HK-2 (cell line): ENCODE data around the gene UBE2J2.
"Not testable (repeated sequence)": the region's sequence is repeated elsewhere in the genome, so short reads cannot be mapped to it uniquely, and the experiment has no call there.

Source experiments
- DNase-seq: peaks from one replicate; pipeline ENCODE4 v3.0.0-alpha.2; 2018; ENCODE audit not compliant: unreplicated experiment

UBE2J2 gene

DNA sequence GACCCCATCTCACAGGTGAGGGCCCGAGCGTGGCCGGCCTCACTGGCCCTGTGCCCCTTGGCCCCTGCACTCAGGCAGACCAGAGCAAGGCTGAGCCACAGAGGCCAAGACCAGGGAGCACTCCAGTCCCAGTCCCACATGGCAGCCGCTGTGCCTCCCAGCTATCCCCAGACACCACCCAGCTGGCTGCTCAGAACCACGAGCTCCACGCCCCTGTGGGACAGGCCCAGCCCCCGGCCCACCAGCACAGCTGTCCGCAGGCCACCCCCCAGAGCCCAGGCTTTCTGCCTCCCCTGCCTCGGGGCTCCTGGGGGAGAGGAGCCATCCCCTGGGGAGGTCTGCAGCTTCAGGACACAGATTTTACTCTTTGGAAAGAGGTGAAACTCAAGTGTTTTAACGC, 18.0 kb downstream of the UBE2J2 start:
- DNase-seq: no peak

DNA sequence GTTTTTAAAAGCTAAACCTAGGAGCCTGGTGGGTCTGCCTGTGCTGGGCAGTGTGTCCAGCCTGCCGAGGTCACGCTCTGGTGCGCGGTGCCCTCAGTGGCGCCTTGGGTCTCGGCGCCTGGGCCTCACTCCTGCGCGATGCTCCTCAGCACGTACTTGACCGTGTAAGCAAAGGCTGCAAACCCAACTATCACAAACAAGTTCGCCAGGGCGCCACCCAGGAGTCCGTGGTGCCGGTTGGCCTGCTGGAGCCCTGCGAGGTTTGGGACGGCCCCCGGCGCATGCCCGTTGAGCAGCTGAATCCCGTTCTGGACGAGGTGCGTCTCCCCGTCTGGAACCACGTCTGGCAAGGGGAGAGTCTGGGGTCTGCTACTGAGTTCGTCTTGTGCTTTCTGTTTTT, 18.6 kb downstream of the UBE2J2 start:
- no peak for DNase-seq

DNA sequence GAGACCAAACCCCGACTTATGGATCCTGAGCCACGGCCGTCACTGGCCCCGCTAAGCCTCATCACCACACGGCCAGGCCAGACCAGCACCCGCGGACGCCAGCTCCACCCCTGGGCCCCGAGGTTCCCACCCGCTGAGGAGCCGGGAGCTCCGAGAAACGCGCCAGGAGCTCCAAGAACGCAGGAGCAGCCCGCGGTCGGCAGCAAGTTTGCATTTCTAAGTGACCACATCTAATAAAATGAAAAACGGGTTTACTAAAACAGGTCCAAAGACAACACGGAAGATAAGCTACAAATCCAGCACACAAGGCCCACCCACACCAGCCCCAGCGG, 19.0 kb downstream of the UBE2J2 start:
- no peak for DNase-seq

DNA sequence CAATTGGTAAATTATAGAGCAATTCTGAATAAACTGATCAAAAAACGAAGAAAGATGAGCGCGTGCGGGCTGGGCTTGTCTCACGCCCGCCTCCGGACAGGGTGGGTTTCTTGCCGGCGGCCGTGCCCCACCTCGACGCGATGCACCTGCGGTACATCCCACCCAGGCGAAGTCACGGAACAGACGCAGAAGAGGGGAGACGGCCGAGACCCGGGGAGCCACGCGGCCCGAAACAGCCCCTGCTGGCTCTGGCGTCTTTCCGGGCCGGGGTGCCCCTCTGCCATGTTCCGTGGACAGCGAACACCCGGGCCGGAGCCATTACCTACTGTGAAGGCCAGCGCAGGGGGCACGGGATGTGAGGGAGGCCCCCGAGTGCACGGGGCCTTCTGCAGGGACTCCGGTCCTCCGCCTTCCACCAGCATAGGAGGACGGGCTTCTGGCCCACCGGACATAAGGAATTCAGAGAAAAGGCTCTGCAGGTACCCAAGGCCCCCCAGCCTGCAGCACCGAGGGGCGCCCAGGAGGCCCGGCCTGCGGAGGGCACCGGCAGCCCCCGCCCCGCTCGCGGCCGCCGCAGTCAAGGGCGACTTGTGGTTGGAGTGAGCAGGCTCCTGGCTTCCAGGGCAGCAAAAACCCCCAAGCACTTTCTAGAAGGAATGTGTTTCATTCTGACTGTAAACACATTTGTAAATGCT, 19.5 kb downstream of the UBE2J2 start:
- DNase-seq: no peak

DNA sequence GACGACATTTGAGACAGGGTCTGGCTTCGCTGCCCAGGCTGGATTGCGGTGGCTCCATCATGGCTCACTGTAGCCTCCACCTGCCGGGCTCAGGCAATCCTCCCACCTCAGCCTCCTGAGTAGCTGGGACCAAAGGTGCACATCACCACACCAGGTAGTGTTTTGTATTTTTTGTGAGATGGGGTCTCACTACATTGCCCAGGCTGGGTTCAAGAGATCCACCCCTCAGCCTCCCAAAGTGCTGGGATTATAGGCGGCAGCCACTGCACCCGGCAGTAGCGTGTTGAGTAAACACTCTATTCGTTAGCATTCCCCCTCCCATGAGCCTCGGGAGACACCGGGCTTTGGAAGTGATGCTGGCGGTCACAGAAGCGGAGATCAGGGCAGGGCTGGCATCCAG, 20.3 kb downstream of the UBE2J2 start:
- no peak for DNase-seq

DNA sequence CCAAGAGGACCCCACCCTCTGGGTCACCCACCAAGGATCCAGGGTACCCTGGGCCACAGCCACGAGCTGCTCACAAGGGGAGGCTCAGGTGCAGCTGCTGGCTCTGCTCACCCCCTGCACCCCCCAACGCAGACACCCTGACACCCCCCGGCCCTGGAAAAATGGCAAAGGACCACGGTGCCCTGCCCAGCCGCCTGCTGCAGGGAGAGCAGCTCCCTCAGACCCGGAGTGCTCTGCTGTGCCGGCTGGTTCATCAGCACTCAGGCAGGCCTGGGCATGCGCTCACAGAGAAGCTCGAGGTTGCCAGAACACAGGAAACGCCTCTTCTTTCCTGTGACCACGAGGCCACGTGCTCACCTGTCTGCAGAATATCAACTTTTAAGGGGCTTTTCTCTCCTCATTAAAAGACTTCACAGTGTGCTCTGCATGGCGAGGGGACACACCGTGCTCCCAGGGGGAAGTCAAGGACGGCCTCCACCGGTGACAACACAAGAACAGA, 22.8 kb downstream of the UBE2J2 start:
- no peak for DNase-seq

DNA sequence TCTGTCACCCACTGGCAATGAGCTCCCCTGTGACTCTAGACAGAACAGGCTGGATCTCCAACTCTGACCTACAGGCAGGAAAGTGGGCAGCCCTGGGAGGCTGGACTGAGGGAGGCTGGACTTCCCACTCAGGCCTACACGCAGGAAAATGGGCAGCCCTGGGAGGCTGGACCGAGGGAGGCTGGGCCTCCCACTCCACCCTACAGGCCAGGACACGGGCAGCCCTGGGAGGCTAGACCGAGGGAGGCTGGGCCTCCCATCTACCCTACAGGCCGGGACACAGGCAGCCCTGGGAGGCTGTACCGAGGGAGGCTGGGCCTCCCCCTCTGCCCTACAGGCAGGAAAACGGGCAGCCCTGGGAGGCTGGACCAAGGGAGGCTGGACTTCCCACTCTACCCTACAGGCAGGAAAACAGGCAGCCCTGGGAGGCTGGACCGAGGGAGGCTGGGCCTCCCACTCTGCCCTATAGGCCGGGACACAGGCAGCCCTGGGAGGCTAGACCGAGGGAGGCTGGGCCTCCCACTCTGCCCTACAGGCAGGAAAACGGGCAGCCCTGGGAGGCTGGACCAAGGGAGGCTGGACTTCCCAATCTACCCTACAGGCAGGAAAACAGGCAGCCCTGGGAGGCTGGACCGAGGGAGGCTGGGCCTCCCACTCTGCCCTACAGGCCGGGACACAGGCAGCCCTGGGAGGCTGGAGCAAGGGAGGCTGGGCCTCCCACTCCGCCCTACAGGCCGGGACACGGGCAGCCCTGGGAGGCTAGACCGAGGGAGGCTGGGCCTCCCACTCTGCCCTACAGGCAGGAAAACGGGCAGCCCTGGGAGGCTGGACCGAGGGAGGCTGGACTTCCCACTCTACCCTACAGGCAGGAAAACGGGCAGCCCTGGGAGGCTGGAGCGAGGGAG, 25.4 kb downstream of the UBE2J2 start:
- not testable (repeated sequence) for DNase-seq

DNA sequence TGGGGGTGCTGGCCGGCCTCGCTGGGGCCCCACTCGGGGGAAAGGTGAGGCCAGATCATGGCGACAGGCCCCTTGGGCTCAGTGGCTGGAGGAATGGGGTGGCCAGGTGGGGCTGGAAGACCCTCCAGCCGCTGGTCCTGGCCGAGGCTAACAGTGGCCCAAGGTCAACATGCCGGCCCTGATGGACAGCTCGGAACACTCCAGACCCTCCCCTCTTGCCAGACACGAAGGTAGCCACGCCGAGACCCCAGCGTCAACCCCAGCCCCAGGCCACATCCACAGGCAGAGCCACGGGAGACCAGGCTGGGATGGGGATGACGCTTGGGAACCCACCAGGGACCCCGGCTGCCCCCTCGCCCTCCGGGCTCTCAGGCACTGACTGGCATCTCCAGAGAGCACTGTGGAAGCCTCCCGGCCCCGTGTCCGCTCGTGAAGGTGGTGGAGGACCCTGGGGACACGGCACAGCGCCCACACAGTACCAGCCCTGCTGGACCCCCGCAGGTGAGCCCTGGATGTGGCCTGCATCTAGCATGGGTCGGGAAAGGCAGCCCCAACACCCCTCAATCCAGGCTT, 26.2 kb downstream of the UBE2J2 start:
- DNase-seq: no peak

DNA sequence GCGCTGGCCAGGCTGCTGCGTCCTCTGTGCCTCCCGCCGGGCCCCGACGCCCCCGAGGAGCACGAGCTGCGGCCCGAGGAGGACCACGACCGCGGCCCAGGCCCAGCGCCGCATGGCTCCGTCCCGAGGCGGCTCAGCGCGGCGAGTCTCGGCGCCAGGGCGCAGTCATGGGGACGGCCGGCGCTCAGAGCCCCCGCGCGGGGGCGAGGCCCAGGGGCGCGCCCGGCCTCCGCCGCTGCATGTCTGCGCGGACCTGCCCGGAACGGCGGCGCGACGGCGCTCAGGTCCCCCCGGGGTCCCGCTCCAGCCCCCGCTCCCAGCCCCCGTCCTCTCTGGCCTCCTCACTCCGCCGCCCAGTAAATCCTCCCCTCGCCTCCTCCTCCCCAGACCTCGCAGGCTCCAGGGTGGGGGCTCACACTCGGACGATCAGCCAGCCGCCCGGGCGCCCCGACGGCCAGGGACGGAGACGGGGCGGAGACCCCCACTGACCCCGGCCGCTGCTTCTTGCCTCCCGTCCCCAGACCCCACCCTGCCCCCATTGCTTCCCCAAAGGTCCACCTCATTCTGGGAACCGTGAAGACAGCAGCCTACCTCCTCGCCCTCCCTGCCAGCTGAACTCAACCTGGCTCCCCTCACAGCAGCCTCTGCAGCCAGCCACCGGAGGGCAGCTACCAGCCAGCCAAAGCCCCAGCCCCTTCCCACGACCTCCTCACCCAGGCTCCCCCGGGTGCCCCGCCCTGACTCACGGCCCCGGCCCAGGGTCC, 26.9 kb downstream of the UBE2J2 start, which contains the start of gene C1QTNF12:
C1QTNF12 (minus strand) TSS at position 146 of the 764 bp plus-strand sequence; CDS start at position 114, 32 bp downstream.
- no peak for DNase-seq

DNA sequence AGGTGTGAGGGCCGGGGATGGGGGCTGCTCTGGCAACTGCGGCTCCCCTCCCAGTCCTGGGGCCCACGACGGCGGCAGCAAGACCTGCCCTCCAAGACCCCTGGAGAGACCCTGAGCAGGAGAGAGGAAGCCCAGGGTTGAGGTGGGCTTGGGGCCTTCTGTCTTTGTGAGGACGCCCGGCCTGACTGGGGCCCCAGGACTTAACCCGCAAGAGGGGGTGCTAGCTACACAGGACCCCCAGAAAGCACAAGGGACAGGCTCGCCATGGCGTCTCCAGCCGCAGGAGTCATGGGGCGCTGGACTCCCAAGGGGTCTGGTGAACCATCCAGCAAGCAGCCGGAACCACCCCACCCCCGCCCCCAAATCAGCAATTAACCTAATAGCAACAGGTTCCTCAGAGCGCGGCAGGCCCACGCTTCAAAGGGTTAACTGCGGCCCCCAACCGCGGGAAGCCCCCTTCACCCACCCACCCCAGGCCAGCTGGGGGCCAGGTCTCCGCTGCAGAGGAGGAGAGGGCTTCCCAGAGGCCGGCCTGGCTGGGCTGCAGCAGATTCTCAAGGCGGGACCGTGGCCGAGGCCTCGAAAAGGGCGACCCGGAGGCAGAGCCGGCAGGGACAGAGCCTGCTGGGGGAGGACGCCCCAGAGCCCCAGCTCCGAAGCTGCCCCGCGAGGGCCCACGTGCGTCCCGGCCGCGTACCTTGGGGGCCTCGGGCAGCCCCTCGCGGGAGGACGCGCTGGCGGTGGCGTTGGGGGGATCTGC, 27.7 kb downstream of the UBE2J2 start:
- no peak for DNase-seq

DNA sequence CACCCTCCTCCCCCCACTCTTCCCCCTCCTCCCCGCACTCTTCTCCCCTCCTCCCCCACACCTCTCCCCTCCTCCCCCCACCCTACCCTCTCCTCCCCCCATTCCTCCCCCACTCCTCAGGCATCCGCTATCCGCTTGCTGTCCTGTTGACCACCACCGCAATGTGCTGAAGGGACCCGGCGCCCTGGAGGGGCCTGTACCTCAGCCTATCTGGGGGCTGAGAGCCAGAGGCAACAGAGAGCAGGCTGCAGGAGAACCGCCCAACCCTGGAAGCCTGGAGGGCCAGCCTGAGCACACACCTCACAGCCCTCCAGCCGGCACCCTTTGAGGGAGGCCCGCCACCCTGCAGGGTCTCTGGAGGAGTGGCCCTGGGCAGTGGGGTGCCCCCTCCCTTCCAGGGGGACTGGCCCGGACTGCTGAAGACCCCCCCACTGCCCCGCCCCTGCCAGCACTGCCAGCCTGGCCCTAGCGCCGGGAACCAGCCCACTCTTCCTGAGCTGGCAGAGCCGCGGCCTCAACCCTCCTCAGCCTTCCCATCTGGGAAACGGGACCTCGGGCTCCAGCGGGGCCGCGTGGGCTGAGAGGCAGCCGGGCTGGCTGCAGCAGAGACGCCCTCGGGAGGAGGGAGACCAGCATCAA, 28.4 kb downstream of the UBE2J2 start:
- DNase-seq: no peak

DNA sequence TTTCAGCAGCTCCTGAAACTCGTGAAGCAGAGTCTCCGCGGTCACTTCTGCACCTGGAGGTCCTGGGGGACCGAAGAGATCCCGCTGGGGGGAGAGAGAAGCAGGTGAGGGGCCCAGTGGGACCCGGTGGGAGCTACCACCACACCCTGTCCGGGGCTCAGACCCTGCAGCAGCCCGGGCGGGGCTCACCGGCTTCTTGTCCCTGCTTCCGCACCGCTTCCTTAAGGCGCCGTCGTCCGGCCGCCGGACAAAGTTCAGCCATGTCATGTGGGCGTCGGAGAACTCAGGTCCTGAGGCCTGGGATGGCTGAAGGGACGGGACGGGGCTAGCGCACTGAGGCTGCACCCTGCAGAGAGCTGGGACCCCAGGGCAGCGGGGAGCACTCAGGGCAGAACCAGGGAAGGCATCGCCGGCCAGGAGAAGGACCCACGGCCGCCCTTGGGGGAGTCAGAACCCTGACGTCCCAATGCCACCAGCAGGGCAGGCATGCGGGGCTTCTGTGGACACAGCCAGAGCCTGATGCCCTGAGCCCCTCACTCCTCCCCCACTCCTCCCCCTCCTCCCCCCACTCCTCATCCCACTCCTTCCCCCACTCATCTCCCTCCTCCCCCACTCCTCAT, 29.4 kb downstream of the UBE2J2 start:
- DNase-seq: no peak

DNA sequence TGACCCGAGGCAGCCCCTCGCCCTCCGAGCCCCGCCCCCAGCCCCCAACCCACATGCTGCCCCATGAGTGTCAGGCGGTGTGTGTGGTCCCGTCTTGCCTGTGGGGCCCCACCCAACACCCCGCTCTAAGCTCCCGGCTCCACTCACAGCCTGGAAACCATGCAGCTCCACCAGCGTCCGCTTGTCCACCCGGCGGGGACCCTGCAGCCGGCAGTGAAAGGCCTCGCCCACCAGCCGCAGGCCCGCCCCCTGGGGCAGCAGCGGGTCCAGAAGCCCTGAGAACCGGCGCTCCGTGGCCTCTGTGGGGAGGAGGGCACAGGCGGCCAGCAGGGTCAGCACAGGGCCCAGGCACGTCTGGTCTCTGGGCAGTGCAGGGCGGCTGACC, 29.9 kb downstream of the UBE2J2 start:
- DNase-seq: no peak

DNA sequence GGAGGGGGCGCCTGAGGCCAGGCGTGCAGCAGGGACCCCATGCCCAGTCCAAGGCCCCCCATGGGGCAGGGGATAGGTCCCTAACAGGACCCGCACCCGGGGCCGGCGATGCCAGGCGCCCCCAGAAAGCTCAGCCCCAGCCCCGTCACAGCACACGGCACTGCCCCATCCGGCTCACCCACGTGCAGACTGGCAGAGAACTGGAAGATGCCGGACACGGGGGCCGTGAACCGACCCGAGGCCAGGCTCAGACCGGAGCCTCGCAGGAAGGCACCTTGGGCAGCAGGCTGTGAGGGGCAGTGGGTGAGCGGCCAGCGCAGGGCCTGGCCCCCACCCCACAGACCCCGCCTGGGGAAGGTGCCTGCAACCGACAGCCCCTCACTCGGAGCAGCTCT, 30.4 kb downstream of the UBE2J2 start:
- no peak for DNase-seq

DNA sequence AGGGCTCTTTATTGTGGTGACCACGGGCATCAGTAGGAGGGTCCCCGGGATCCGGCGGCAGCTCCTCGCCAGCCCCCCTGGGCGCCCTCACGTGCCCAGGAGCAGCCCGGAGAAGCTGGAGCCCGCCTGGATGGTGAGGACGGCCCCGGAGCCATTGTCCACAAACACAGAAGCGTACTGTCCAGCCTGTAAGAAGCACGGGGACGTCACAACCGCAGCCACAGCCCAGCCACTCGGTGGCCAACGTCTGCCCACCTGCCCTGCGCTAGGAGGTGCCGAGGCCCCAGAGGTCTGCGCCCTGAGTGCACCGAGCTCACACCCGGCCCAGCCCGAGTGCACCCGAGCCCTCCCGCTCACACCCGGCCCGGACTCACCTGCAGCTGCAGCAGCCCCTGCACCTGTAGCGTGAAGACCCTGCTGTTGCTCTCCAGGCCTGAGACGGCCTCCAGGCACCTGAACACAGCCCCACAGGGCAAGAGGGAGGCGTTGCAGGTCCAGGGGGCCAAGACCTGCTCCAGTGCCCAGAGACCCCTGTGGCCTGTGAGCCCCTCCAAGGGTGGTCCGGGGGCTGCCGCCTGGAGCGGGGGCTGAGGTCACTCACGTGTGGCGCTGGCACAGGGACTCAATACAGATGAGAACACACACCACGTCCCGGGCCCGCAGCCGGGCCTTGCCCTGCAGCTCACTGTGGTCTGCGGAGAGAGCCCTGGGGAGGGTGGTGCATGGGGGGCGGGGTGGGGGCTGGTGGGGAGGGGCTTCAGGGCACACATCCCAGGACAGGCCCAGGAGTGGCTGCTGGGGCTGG, 31.0 kb downstream of the UBE2J2 start:
- no peak for DNase-seq

DNA sequence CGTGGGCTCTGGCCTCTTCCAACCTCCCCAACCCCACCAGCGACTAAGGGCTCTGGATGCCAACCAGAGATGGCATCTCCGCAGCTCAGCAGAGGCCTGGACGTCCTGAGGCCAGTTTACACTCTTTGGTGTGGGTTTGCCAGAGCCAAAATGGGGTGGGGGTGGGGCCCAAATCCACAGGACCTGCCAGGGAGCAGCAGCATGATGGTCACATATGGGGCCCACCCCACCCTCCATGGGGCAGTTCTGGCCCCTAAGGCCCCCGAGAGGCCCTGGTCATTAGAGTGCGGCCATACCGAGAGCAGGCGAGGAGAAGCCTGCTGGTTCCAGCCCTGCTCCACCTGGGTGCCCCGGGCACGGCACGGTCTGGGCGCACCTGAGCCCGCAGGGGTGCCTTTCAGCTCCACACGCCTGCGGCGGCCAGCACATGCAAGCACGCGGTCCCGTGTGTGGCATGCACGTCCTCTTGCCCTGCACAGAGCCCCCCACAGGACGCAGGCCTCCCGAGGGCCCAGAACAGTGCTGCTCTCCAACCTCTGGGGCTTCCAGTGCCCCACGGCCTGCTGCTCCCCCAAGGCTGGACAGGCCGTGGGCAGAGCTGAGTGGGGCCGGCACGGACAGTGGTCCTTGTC, 31.9 kb downstream of the UBE2J2 start:
- DNase-seq: no peak

DNA sequence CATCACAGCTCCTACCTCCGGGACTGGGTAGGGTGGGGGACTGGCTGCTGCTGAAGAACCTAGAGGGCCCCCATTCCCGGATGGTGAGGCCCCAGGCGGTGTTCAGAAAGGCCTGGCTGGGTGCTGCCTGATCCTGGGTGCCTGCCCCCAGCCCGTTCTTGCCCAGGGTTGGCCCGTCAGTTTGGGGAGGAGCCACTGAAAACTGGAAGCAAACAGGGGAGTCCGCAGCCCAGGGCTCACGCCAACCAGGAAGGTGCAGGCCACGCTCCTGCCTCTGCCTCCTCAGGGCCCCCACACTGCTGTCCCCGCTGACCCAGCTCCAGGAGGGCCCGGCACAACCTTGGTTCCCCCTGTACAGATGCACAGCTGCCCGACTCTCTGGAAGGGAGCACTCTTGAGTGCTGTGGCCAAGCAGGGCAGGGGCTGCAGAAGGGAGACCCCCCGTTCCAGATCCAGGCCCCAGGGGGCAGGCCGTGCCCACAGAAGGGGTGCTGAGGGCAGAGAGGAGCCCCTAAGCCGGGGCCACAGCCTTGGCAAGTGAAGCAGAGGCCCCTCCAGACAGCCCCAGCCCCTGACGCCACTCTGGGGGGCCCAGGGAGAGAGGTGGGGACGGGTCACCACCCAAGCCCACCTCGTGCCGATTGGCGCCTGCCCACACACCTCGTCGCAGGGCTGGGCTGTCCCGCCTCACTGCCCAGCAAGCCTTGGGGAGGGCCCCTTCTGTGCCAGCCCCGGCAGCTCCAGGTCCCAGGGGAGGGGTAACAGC, 32.6 kb downstream of the UBE2J2 start:
- DNase-seq: no peak

DNA sequence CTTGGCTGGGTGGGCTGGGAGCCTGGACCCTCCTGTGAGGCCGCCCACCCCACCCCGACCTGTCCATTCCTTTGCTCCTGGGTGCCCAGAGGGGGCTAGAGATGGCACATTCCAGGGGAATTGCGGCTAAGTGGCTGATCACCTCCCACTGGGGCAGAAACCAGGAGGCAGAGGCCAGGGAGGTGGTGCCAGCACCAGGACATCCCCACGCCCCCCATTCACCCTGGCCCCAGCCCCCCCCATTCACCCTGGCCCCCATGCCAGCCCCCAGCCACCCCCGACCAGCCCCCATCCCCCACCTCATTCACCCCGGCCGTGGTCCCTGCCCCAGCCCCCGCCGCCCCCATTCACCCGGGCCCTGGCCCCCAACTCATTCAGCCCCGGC, 33.3 kb downstream of the UBE2J2 start:
- no peak for DNase-seq
